Smooth muscle cell (in vitro differentiated cells): ENCODE results near the gene FOXF2. TPM values are rescaled to one million over a fixed set of nuclear protein-coding genes. Genes with fewer than 3 reads are reported as not detected.

Experiments
- DNase-seq: peaks from one replicate; lab custom pipeline; 2025; ENCODE audit not compliant: unreplicated experiment; lab: John Stamatoyannopoulos, UW
- H2AFZ ChIP-seq: fragments of 200-600 bp; sonication (generic); 2 replicates; pipeline ENCODE4 v1.6.0; 2016; ENCODE audit warnings: antibody characterized with exemption, low read depth, mild to moderate bottlenecking
- H3F3A ChIP-seq: fragments of 200-600 bp; sonication (generic); 2 replicates; pipeline ENCODE4 v1.6.0; 2017; ENCODE audit warnings: antibody characterized with exemption, low read depth
- H3K27ac ChIP-seq: fragments of 200-600 bp; sonication (generic); 2 replicates; pipeline ENCODE4 v1.5.1; 2016; ENCODE audit warnings: low read depth, mild to moderate bottlenecking
- H3K27me3 ChIP-seq: fragments of 200-600 bp; sonication (generic); 2 replicates; pipeline ENCODE4 v1.6.1; 2016; ENCODE audit warnings: low read depth, mild to moderate bottlenecking
- H3K36me3 ChIP-seq: fragments of 200-600 bp; sonication (generic); 2 replicates; pipeline ENCODE4 v1.5.1; 2016; ENCODE audit warnings: low read depth
- H3K4me1 ChIP-seq: fragments of 200-600 bp; sonication (generic); 2 replicates; pipeline ENCODE4 v1.5.1; 2016; ENCODE audit warnings: low read depth
- H3K4me2 ChIP-seq: fragments of 200-600 bp; sonication (generic); 2 replicates; pipeline ENCODE4 v1.6.0; 2016; ENCODE audit warnings: mild to moderate bottlenecking
- H3K4me3 ChIP-seq: fragments of 200-600 bp; sonication (generic); 2 replicates; pipeline ENCODE4 v1.5.1; 2016; ENCODE audit warnings: mild to moderate bottlenecking
- H3K79me2 ChIP-seq: fragments of 200-600 bp; sonication (generic); 2 replicates; pipeline ENCODE4 v1.6.0; 2016; ENCODE audit warnings: low read depth, mild to moderate bottlenecking
- H3K9ac ChIP-seq: fragments of 200-600 bp; sonication (generic); 2 replicates; pipeline ENCODE4 v1.6.0; 2016; ENCODE audit warnings: low read depth
- H3K9me3 ChIP-seq: fragments of 200-600 bp; sonication (generic); replicated peaks from 2 replicates; pipeline ENCODE4 v1.5.1; 2016; ENCODE audit warnings: low read depth
- H4K20me1 ChIP-seq: fragments of 200-600 bp; sonication (generic); 2 replicates; pipeline ENCODE4 v1.6.0; 2016; ENCODE audit warnings: low read depth
- CTCF ChIP-seq: fragments of 200-600 bp; sonication (generic); IDR thresholded peaks from 2 replicates; pipeline ENCODE4 v1.5.1; 2017; ENCODE audit warnings: borderline replicate concordance, mild to moderate bottlenecking, antibody characterized with exemption; ENCODE audit not compliant: insufficient read depth, poor library complexity, severe bottlenecking
- WGBS: methylation state at CpG from one replicate; pipeline ENCODE4 v1.1.7; 2016; ENCODE audit warnings: low lambda C conversion rate; 5-methylcytosine and 5-hydroxymethylcytosine counted together
- polyA plus RNA-seq: library from polyadenylated mRNA; unstranded; fragments of >200 nt; fragmentation: Nextera tagmentation; extraction: Ambion mirVana; gene quantifications from 2 replicates; pipeline ENCODE4 v1.2.1, GENCODE V29; 2016
- total RNA-seq: library from RNA; depleted of rRNA; stranded (reverse); fragments of >200 nt; gene quantifications from 2 replicates; pipeline ENCODE4 v1.2.3, GENCODE V29; 2014

The FOXF2 gene
- total and polyA plus RNA-seq, 2 experiments from 2014 or later = 3.5 to 4.8 TPM

DNA sequence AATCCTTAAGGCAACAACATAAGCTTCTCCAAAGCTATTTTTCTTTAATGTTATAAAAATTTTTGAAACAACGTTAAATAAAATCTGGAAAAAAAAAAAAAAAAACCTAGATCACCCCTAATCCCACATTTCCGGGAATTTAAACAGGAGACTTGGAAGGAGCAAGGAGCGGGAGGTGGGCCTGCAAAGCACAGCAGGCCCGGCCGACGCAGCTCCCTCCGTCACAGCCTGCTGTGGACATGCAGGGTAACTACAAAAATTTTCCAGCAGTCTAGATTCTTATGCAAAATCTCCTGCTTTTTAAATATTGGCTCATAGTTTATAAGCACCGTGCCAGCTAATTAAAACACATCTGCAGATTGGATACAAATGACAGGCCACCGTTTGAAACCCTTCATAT lies 23.5 kb downstream of the FOXF2 start:
- H4K20me1 ChIP-seq = no peaks in the 10 kb centered on the region
- WGBS = 73% methylated on average over 9 of the region's 9 CpGs
- H3K4me1 ChIP-seq = peaks cover 10% of the 10 kb centered on the region
- H3K27ac ChIP-seq = no peak overlapping the region
- no peaks in the 10 kb centered on the region for H3K27me3 ChIP-seq
- H3F3A ChIP-seq = no peaks in the 10 kb centered on the region
- H3K9ac ChIP-seq = no peak overlapping the region
- H3K4me2 ChIP-seq = no peak overlapping the region
- H3K9me3 ChIP-seq = no peaks in the 10 kb centered on the region
- TF ChIP-seq CTCF = no peak
- DNase-seq = no peak
- H3K79me2 ChIP-seq = no peaks in the 10 kb centered on the region
- no peak overlapping the region for H3K4me3 ChIP-seq
- no peak overlapping the region for H2AFZ ChIP-seq
- no peaks in the 10 kb centered on the region for H3K36me3 ChIP-seq

DNA sequence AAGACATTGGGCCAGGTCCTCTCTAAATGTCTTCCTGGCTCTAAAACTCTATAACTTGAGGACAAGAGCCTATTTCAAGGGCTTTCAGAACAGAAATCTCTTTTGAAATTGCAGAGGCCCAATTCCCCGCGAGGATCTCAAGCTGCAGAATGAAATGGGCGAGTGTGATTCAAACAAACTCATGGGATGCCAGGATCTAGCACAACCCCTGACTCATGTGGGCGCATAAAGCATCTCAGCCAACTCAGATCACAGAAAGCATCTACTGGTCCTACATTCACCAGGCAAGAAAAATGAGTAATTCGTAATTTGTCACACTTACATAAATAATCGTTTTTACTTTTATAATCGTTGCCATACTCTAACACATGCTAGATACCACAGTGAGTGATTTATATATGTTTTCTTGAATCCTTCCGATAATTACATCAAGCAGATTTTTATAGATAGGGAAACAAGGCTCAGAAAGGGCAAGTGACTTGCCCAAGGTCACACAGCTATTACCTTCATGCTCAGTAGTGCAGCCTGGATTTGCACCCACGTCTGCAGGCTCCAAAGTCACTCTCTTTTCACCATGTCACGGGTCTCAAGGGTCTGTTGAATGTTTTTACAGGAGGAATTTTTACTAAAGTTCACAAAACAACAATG lies 26.2 kb downstream of the FOXF2 start:
- H3K4me1 ChIP-seq = no peaks in the 10 kb centered on the region
- H3K4me3 ChIP-seq = no peak overlapping the region
- no peaks in the 10 kb centered on the region for H3K27me3 ChIP-seq
- H3K36me3 ChIP-seq = no peaks in the 10 kb centered on the region
- H3K9ac ChIP-seq = no peak overlapping the region
- H3K9me3 ChIP-seq = no peaks in the 10 kb centered on the region
- no peak overlapping the region for H3K4me2 ChIP-seq
- no peak overlapping the region for H2AFZ ChIP-seq
- no peak for TF ChIP-seq CTCF
- DNase-seq = no peak
- WGBS = 94% methylated on average over 10 of the region's 10 CpGs
- no peaks in the 10 kb centered on the region for H3F3A ChIP-seq
- H4K20me1 ChIP-seq = no peaks in the 10 kb centered on the region
- no peak overlapping the region for H3K27ac ChIP-seq
- no peaks in the 10 kb centered on the region for H3K79me2 ChIP-seq

- Histone ChIP-seq H3K79me2 (no peaks in the 10 kb centered on the region), H3K9ac (no peak overlapping the region), H3K27me3 (no peaks in the 10 kb centered on the region), H3K4me1 (no peaks in the 10 kb centered on the region), H3K4me2 (no peak overlapping the region), H2AFZ (no peak overlapping the region), H4K20me1 (no peaks in the 10 kb centered on the region), H3K4me3 (no peak overlapping the region), H3K9me3 (no peaks in the 10 kb centered on the region), H3F3A (no peaks in the 10 kb centered on the region), H3K36me3 (no peaks in the 10 kb centered on the region), H3K27ac (no peak overlapping the region)
- no peak for DNase-seq
- TF ChIP-seq CTCF = no peak
- 84% methylated on average over 21 of the region's 21 CpGs for WGBS
Observed at GRCh38 chr6:1416191-1416760, 26.9 kb downstream of the FOXF2 start.

DNA sequence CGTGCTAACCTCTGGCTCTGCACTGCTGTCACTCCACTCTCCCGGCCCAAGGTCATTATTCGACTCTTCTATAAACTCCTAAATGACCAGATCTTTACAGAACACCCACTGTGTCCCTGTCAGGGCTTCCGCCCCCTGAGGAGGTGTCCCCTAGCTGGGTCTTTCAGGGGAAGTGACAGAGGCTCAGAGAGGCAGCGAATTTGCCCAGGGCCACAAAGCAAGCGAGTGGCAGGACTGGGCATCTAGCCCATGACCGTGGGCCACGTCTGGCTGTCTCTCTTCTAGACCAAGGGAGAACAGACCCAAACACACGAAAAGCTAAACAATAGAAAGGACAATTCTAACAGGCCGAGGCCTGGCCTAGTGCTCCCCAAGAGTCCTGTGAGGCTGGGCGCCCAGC lies 27.4 kb downstream of the FOXF2 start:
- no peak overlapping the region for H2AFZ ChIP-seq
- H4K20me1 ChIP-seq = no peaks in the 10 kb centered on the region
- no peak overlapping the region for H3K9ac ChIP-seq
- no peak overlapping the region for H3K27ac ChIP-seq
- TF ChIP-seq CTCF = no peak
- H3F3A ChIP-seq = no peaks in the 10 kb centered on the region
- no peak overlapping the region for H3K4me3 ChIP-seq
- no peaks in the 10 kb centered on the region for H3K9me3 ChIP-seq
- no peak for DNase-seq
- H3K79me2 ChIP-seq = no peaks in the 10 kb centered on the region
- H3K4me1 ChIP-seq = no peaks in the 10 kb centered on the region
- H3K27me3 ChIP-seq = no peaks in the 10 kb centered on the region
- no peaks in the 10 kb centered on the region for H3K36me3 ChIP-seq
- 92% methylated on average over 11 of the region's 11 CpGs for WGBS
- no peak overlapping the region for H3K4me2 ChIP-seq
